ENCODE results near the gene STK32C. TPM values are rescaled to one million over a fixed set of nuclear protein-coding genes. Genes with fewer than 3 reads are reported as not detected.

STK32C gene
- total RNA-seq, 1 experiment from 2014 or later = 13.5 TPM

GRCh38 chr10:132294561-132295318 is 13.0 kb downstream of the STK32C start:
- no peak for DNase-seq
- no peaks in the 10 kb centered on the region for H3K4me1 Mint-ChIP-seq (ENCODE audit: low read depth, unreplicated experiment)
- H3K27me3 Mint-ChIP-seq (ENCODE audit: unreplicated experiment) = no peaks in the 10 kb centered on the region
- CTCF ChIA-PET = no interaction called here
- no TSS peak for BruUV-seq (replicated peaks)
- TF ChIP-seq CTCF (IDR thresholded peaks at IDR 0.05; ENCODE audit: unreplicated experiment) = no peak
- H3K9me3 Mint-ChIP-seq (ENCODE audit: low read depth, unreplicated experiment) = peaks cover 2% of the 10 kb centered on the region
- intact Hi-C loops (cut with micrococcal nuclease; ENCODE audit: unreplicated experiment) = no loop called here
- no peaks in the 10 kb centered on the region for H3K36me3 Mint-ChIP-seq (ENCODE audit: insufficient read depth, unreplicated experiment)
- no peak overlapping the region for H3K4me3 Mint-ChIP-seq (ENCODE audit: low read depth, unreplicated experiment)
- no peak overlapping the region for H3K27ac Mint-ChIP-seq (ENCODE audit: unreplicated experiment)

DNA sequence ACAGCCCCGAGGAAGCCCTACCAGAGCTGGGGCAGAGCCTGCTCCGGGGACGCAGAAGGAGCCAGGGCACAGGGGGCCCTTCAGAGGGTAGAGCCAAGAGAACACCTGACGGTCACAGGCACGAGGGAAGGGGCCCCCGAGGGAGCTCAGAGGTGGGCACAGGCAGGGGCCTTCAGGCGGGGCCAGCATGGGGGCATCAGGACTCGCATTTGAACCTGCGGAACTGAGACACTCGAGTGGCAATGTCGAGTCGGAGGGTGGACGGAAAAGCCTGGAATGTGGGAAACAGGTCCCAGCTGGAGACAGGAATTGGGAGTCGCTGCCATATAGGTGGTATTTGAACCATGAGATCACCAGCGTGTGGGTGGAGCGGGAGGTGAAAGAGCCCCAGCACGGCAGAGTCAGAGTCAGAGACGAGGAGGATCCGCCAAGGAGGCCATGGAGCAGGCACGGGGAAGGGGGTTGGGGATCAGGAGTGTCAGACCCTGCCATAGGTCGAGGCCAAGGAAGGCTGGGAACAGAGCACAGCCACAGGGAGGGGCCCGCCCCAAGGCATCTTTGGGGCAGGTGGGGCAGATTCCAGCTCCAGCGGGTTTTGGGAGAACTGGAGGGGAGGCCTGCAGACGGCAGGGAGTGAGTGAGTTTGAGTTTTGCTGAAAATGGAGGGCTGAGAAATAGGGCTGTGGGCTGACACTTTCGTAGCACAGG is 13.8 kb downstream of the STK32C start:
- BruUV-seq (replicated peaks) = no TSS peak
- Mint-ChIP-seq H3K9me3 (ENCODE audit: low read depth, unreplicated experiment) (peaks cover 2% of the 10 kb centered on the region), H3K27ac (ENCODE audit: unreplicated experiment) (no peak overlapping the region), H3K4me1 (ENCODE audit: low read depth, unreplicated experiment) (no peaks in the 10 kb centered on the region), H3K4me3 (ENCODE audit: low read depth, unreplicated experiment) (no peak overlapping the region), H3K27me3 (ENCODE audit: unreplicated experiment) (no peaks in the 10 kb centered on the region), H3K36me3 (ENCODE audit: insufficient read depth, unreplicated experiment) (no peaks in the 10 kb centered on the region)
- intact Hi-C loops (cut with micrococcal nuclease; ENCODE audit: unreplicated experiment) = no loop called here
- no peak for TF ChIP-seq CTCF (IDR thresholded peaks at IDR 0.05; ENCODE audit: unreplicated experiment)
- DNase-seq = no peak
- CTCF ChIA-PET = no interaction called here

DNA sequence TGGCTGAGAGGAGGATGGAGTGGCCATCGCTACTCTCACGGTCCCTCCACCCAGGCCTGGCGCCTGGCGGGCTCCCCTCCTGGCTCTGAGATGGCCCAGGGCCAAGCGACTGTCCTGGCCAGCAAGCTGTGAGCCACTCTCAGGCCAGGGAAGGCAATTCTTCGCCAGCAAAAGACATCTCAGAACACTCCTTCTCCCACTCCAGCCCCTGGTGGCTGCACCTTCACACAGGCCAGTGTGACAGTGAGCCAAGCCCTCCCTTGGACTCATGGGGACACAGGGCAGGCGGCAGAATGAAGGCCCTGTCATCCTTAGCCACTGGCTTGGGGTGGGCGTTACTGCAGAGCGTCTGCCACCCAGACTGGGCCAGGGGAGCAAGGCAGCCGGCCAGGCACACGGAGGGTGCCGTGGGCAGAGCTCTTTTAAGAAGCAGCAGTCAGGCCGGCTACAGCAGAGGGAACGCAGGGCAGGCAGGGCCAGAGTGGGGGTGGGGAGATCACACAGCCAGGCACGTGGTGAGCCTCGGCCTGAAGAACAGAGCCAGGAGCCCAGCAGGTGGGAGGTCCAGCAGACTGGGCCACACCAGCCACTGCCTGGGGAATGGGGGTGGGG is 14.4 kb downstream of the STK32C start:
- Mint-ChIP-seq H3K36me3 (ENCODE audit: insufficient read depth, unreplicated experiment) (no peaks in the 10 kb centered on the region), H3K9me3 (ENCODE audit: low read depth, unreplicated experiment) (peaks cover 2% of the 10 kb centered on the region), H3K27ac (ENCODE audit: unreplicated experiment) (no peak overlapping the region), H3K27me3 (ENCODE audit: unreplicated experiment) (no peaks in the 10 kb centered on the region), H3K4me3 (ENCODE audit: low read depth, unreplicated experiment) (no peak overlapping the region), H3K4me1 (ENCODE audit: low read depth, unreplicated experiment) (no peaks in the 10 kb centered on the region)
- intact Hi-C loops (cut with micrococcal nuclease; ENCODE audit: unreplicated experiment) = no loop called here
- TF ChIP-seq CTCF (IDR thresholded peaks at IDR 0.05; ENCODE audit: unreplicated experiment) = no peak
- BruUV-seq (replicated peaks) = no TSS peak
- CTCF ChIA-PET = no interaction called here
- DNase-seq = no peak

- BruUV-seq (replicated peaks) = no TSS peak
- Mint-ChIP-seq H3K4me1 (ENCODE audit: low read depth, unreplicated experiment) (no peaks in the 10 kb centered on the region), H3K27ac (ENCODE audit: unreplicated experiment) (no peak overlapping the region), H3K36me3 (ENCODE audit: insufficient read depth, unreplicated experiment) (no peaks in the 10 kb centered on the region), H3K27me3 (ENCODE audit: unreplicated experiment) (no peaks in the 10 kb centered on the region), H3K4me3 (ENCODE audit: low read depth, unreplicated experiment) (no peak overlapping the region), H3K9me3 (ENCODE audit: low read depth, unreplicated experiment) (peaks cover 2% of the 10 kb centered on the region)
- no peak for DNase-seq
- intact Hi-C loops (cut with micrococcal nuclease; ENCODE audit: unreplicated experiment) = no loop called here
- CTCF ChIA-PET = no interaction called here
- TF ChIP-seq CTCF (IDR thresholded peaks at IDR 0.05; ENCODE audit: unreplicated experiment) = no peak
Observed at GRCh38 chr10:132292287-132293200, 15.2 kb downstream of the STK32C start.
